K562 (cell line): ENCODE results near the gene DET1. TPM values are rescaled to one million over a fixed set of nuclear protein-coding genes. Genes with fewer than 3 reads are reported as not detected.
A peak's percentile ranks its signal among the peaks of the same experiment; 100 is the strongest.

Source experiments
- ATF3 ChIP-seq, 2 experiments: fragments of 450-650 bp in 1 of 2; sonication (generic) in 1 of 2; formaldehyde crosslinking in 1 of 2; IDR thresholded peaks in 1 of 2; conservative IDR thresholded peaks in 1 of 2; 2 replicates each; pipeline versions ENCODE4 v1.6.1 to v1.8.1; 2016 to 2023; ENCODE audit warnings: mild to moderate bottlenecking in 2 of 2, moderate library complexity in 2 of 2, inconsistent platforms in 1 of 2, missing genetic modification reagents in 1 of 2
- ATF6 ChIP-seq: sonication (generic); formaldehyde crosslinking; IDR thresholded peaks from 2 replicates; pipeline ENCODE4 v1.4.0; 2020; ENCODE audit warnings: mild to moderate bottlenecking, missing genetic modification reagents
- CBFA2T2 ChIP-seq: fragments of 450-650 bp; conservative IDR thresholded peaks from 2 replicates; pipeline ENCODE4 v1.6.1; 2017; ENCODE audit warnings: mild to moderate bottlenecking
- CEBPG ChIP-seq, 3 experiments: fragments of 200-800 bp in 1 of 3; sonication (Bioruptor generic) in 1 of 3; sonication (generic) in 1 of 3; formaldehyde crosslinking in 1 of 3; IDR thresholded peaks in 2 of 3; conservative IDR thresholded peaks in 1 of 3; 2 replicates each; pipeline versions ENCODE4 v1.6.1 to v1.8.0; 2016 to 2022; ENCODE audit warnings: missing compliant biosample characterization in 2 of 3, missing genetic modification characterization in 2 of 3, mild to moderate bottlenecking in 1 of 3, missing genetic modification reagents in 1 of 3
- EP400 ChIP-seq: fragments of 450-650 bp; IDR thresholded peaks from 2 replicates; pipeline ENCODE4 v1.6.1; 2017; ENCODE audit warnings: antibody characterized with exemption, mild to moderate bottlenecking, moderate library complexity
- HMGXB4 ChIP-seq: sonication (generic); formaldehyde crosslinking; IDR thresholded peaks from 2 replicates; pipeline ENCODE4 v1.8.1; 2023; ENCODE audit warnings: mild to moderate bottlenecking, missing genetic modification reagents
- MEIS2 ChIP-seq: fragments of 450-650 bp; IDR thresholded peaks from 2 replicates; pipeline ENCODE4 v1.6.1; 2014; ENCODE audit warnings: mild to moderate bottlenecking; ENCODE audit not compliant: partially characterized antibody
- TAL1 ChIP-seq: fragments of 450-650 bp; IDR thresholded peaks from 2 replicates; pipeline ENCODE4 v1.6.1; 2016; ENCODE audit warnings: mild to moderate bottlenecking
- ZNF280A ChIP-seq: fragments of 450-650 bp; IDR thresholded peaks from 2 replicates; pipeline ENCODE4 v1.6.1; 2018; ENCODE audit warnings: mild to moderate bottlenecking, low read depth; ENCODE audit not compliant: partially characterized antibody
- polyA plus RNA-seq, 8 experiments: library from polyadenylated mRNA; depleted of rRNA in 4 of 8; stranded (reverse) in 5 of 8; unstranded in 3 of 8; fragments of >200 nt; fragmentation: Nextera tagmentation in 2 of 8; fragmentation: Illumina TruSeq in 1 of 8; extraction: Ambion mirVana in 2 of 8; extraction: Trizol in 1 of 8; gene quantifications; 2 replicates each; pipeline versions ENCODE4 v1.2.1 to v1.2.3, GENCODE V29; 2011 to 2014; ENCODE audit warnings: inconsistent platforms in 1 of 8, missing spikeins in 1 of 8
- total RNA-seq, 7 experiments: library from RNA; depleted of rRNA in 6 of 7; stranded (reverse); fragments of >200 nt in 6 of 7; fragmentation: Illumina TruSeq in 2 of 7; extraction: Trizol in 2 of 7; gene quantifications; 2 replicates each; pipeline versions ENCODE4 v1.2.1 to v1.2.3, GENCODE V29; 2011 to 2021; ENCODE audit warnings: low replicate concordance in 1 of 7
- TF ChIP-seq, protein P1 (sequence below): sonication (generic); formaldehyde crosslinking; IDR thresholded peaks from 2 replicates; pipeline ENCODE4 v1.8.0; 2022; ENCODE audit warnings: mild to moderate bottlenecking, missing genetic modification reagents

Gene DET1
- total and polyA plus RNA-seq, 9 of the 15 experiments (the other 6 are each of a cell fraction or from before 2014, with no cell fraction given) = 4.2 to 8.1 (median 6.0) TPM

DNA sequence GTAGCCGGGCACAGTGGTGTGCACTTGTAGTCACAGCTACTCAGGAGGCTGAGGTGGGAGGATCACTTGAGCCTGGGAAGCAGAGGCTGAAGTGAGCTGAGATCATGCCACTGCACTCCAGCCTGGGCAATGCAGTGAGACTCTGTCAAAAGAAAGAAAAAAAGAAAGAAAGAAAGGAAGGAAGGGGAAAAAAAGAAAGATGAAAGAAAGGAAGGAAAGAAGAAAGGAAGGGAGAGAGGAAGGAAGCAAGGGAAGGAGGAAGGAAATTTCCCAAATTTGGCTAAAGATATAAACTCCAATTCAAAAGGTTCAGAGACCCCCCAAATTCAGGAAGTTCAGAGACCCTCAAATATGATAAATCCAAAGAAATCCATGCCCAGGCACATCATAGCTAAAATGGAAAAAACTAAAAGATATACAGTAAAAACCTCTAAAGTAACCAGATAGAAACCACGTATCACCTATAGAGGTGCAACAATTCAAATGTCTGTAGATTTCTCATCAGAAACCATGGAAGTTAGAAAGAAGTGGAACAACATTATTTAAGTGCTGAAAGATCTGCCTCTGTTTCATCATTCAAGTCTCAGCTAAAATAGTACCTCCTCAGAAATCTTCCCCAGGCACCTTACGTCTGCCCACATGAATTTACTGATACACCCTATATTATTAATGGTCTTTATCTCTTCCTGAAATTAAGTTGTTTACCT, 10.7 kb downstream of the DET1 start (continued):
- TF ChIP-seq HMGXB4 (CRISPR knock-in tag) (no peak), ZNF280A (peak; percentile 77), CBFA2T2 (0 out of 2 replicates have a peak, but pooled peaks have one; percentile 2), CEBPG (CRISPR knock-in tag; IDR thresholded peaks at IDR 0.05) (peak; percentile 56; the same call in 1 of the 2 replicates), CEBPG (tag; conservative IDR thresholded peaks at IDR 0.05 in 1 of 2, IDR thresholded peaks at IDR 0.05 in 1 of 2) (no peak; a peak in 1 of 4 replicates), ATF3 (IDR thresholded peaks at IDR 0.05) (peak; percentile 62), ATF3 (CRISPR knock-in tag; conservative IDR thresholded peaks at IDR 0.05) (no peak), MEIS2 (peak; percentile 80), EP400 (peak; percentile 31; the same call in 1 of the 2 replicates), TAL1 (peak; percentile 61; the same call in 1 of the 2 replicates), ATF6 (CRISPR knock-in tag) (no peak)
- TF ChIP-seq, protein P1, sequence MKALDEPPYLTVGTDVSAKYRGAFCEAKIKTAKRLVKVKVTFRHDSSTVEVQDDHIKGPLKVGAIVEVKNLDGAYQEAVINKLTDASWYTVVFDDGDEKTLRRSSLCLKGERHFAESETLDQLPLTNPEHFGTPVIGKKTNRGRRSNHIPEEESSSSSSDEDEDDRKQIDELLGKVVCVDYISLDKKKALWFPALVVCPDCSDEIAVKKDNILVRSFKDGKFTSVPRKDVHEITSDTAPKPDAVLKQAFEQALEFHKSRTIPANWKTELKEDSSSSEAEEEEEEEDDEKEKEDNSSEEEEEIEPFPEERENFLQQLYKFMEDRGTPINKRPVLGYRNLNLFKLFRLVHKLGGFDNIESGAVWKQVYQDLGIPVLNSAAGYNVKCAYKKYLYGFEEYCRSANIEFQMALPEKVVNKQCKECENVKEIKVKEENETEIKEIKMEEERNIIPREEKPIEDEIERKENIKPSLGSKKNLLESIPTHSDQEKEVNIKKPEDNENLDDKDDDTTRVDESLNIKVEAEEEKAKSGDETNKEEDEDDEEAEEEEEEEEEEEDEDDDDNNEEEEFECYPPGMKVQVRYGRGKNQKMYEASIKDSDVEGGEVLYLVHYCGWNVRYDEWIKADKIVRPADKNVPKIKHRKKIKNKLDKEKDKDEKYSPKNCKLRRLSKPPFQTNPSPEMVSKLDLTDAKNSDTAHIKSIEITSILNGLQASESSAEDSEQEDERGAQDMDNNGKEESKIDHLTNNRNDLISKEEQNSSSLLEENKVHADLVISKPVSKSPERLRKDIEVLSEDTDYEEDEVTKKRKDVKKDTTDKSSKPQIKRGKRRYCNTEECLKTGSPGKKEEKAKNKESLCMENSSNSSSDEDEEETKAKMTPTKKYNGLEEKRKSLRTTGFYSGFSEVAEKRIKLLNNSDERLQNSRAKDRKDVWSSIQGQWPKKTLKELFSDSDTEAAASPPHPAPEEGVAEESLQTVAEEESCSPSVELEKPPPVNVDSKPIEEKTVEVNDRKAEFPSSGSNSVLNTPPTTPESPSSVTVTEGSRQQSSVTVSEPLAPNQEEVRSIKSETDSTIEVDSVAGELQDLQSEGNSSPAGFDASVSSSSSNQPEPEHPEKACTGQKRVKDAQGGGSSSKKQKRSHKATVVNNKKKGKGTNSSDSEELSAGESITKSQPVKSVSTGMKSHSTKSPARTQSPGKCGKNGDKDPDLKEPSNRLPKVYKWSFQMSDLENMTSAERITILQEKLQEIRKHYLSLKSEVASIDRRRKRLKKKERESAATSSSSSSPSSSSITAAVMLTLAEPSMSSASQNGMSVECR (CRISPR knock-in tag) = no peak
